HG02852 (cell line): ENCODE measurements around the gene ARFGEF3.

ENCODE experiments used
- ATAC-seq: cut with Tn5 transposase; IDR thresholded peaks from one replicate; pipeline ENCODE4 v1.9.1; 2021; ENCODE audit warnings: mild to moderate bottlenecking, moderate library complexity; ENCODE audit not compliant: unreplicated experiment

Gene ARFGEF3

GRCh38 chr6:138389551-138389950 lies 227.8 kb downstream of the ARFGEF3 start:
- no peak for ATAC-seq
